Testis (tissue), 3 donors: ENCODE measurements around the gene DEAF1. TPM values are rescaled to one million over a fixed set of nuclear protein-coding genes. Genes with fewer than 3 reads are reported as not detected.

Source experiments
- DNase-seq: peaks from one replicate; pipeline ENCODE4 v3.0.0-alpha.2; 2019
- H3K27ac ChIP-seq, 2 donors: fragments of 200-600 bp; sonication (generic); one replicate each; pipeline ENCODE4 v1.5.1; 2019
- H3K27me3 ChIP-seq: fragments of 200-600 bp; sonication (generic); one replicate; pipeline ENCODE4 v1.5.1; 2019
- H3K36me3 ChIP-seq: fragments of 200-600 bp; sonication (generic); one replicate; pipeline ENCODE4 v1.5.1; 2017; ENCODE audit warnings: low read depth; ENCODE audit errors: missing control alignments
- H3K4me1 ChIP-seq: fragments of 200-600 bp; sonication (generic); one replicate; pipeline ENCODE4 v1.5.1; 2019
- H3K4me3 ChIP-seq, 2 donors: fragments of 200-600 bp; sonication (generic); one replicate each; pipeline ENCODE4 v1.5.1; 2017 to 2019
- H3K9me3 ChIP-seq: fragments of 200-600 bp; sonication (generic); one replicate; pipeline ENCODE4 v1.5.1; 2017
- CTCF ChIP-seq, 3 experiments: fragments of 450-650 bp in 2 of 3; fragments of 200-600 bp in 1 of 3; sonication (generic) in 1 of 3; IDR thresholded peaks; one replicate each; pipeline ENCODE4 v1.5.1; 2016 to 2019; ENCODE audit warnings: antibody characterized with exemption in 3 of 3, mild to moderate bottlenecking in 2 of 3, moderate library complexity in 1 of 3
- POLR2A ChIP-seq: fragments of 450-650 bp; IDR thresholded peaks from one replicate; pipeline ENCODE4 v1.6.1; 2017; ENCODE audit warnings: antibody characterized with exemption, mild to moderate bottlenecking, moderate library complexity
- WGBS, 2 donors: methylation state at CpG; one replicate each; pipeline ENCODE4 v1.1.5; 2018; 5-methylcytosine and 5-hydroxymethylcytosine counted together
- intact Hi-C: fragments of 100-400 bp; cut with DNase I; formaldehyde crosslinking; loops from one replicate; pipeline ENCODE4 v1.15.1; 2023; ENCODE audit warnings: low total_unique reads
- polyA plus RNA-seq: library from polyadenylated mRNA; stranded (reverse); fragments of 350-450 nt; fragmentation: Illumina TruSeq; extraction: RNeasy Lipid Tissue Mini Kit (QIAGEN cat#74804); gene quantifications from one replicate; pipeline ENCODE4 v1.2.3, GENCODE V29; 2014; ENCODE audit warnings: low read depth, low replicate concordance; ENCODE audit not compliant: insufficient read depth
- total RNA-seq, 2 donors: library from RNA; depleted of rRNA; stranded (reverse); fragments of >200 nt; gene quantifications; one replicate each; pipeline ENCODE4 v1.2.3, GENCODE V29; 2016

The DEAF1 gene
- total and polyA plus RNA-seq, 3 donors from 2014 or later: 47.9 to 116 (median 82.5) TPM

- Histone ChIP-seq H3K4me3 (peak within 1 kb of the TSS; percentile 92 to 98), H3K4me1 (peaks cover 38% of the 10 kb centered on the region)
- intact Hi-C loops: no loop called here
Measured at GRCh38 chr11:695538-696248, 671 bp upstream of the DEAF1 start, which contains the start of gene TMEM80. Gene TMEM80 (plus strand): TSS chr11:695816. CDS start chr11:695828, 12 bp downstream.

GRCh38 chr11:695288-695537, 191 bp upstream of the DEAF1 start:
- WGBS, 2 donors: 0% methylated on average over 15 to 16 of the region's 25 CpGs
- TF ChIP-seq CTCF (IDR thresholded peaks at IDR 0.05) (no peak), POLR2A (no peak)
- peaks cover 42% of the 10 kb centered on the region for H3K4me1 ChIP-seq
- intact Hi-C loops: no loop called here
- no peaks in the 10 kb centered on the region for H3K36me3 ChIP-seq
- DNase-seq: no peak
- peak overlapping the region; percentile 92 to 98 for H3K4me3 ChIP-seq
- no peaks in the 10 kb centered on the region for H3K27me3 ChIP-seq
- H3K27ac ChIP-seq: peak overlapping the region; percentile 99 to 100
- H3K9me3 ChIP-seq: no peaks in the 10 kb centered on the region

More at GRCh38 chr11:695538-696248, 671 bp upstream of the DEAF1 start, which contains the start of gene TMEM80:
- Histone ChIP-seq H3K36me3 (no peaks in the 10 kb centered on the region), H3K27me3 (no peaks in the 10 kb centered on the region), H3K27ac (peak within 1 kb of the TSS; percentile 99 to 100), H3K9me3 (no peaks in the 10 kb centered on the region)
- peak; percentile 99 for DNase-seq
- 0% methylated on average over 6 to 100 of the region's 101 CpGs for WGBS, 2 donors
- TF ChIP-seq CTCF (IDR thresholded peaks at IDR 0.05) (no peak), POLR2A (no peak)

- H3K4me1 ChIP-seq: peaks cover 42% of the 10 kb centered on the region
- H3K27ac ChIP-seq: peak overlapping the region; percentile 99 to 100
- TF ChIP-seq CTCF (IDR thresholded peaks at IDR 0.05) (no peak), POLR2A (no peak)
- H3K36me3 ChIP-seq: no peaks in the 10 kb centered on the region
- no peaks in the 10 kb centered on the region for H3K27me3 ChIP-seq
- no peak for DNase-seq
- WGBS, 2 donors: 37 to 48% methylated on average over 15 of the region's 15 CpGs
- H3K4me3 ChIP-seq: peak overlapping the region; percentile 41 to 98
- no peaks in the 10 kb centered on the region for H3K9me3 ChIP-seq
- intact Hi-C loops: no loop called here
Measured at GRCh38 chr11:693887-694562, 997 bp downstream of the DEAF1 start.

GRCh38 chr11:693415-693831, 1.6 kb downstream of the DEAF1 start:
- peak overlapping the region in 1 of 2 donors; percentile 41 for H3K4me3 ChIP-seq
- H3K9me3 ChIP-seq: no peaks in the 10 kb centered on the region
- H3K27me3 ChIP-seq: no peaks in the 10 kb centered on the region
- peak; percentile 30 for DNase-seq
- H3K4me1 ChIP-seq: peaks cover 40% of the 10 kb centered on the region
- peak overlapping the region; percentile 99 to 100 for H3K27ac ChIP-seq
- WGBS, 2 donors: 33 to 40% methylated on average over 11 to 13 of the region's 13 CpGs
- TF ChIP-seq CTCF (IDR thresholded peaks at IDR 0.05): no peak
- no peak for TF ChIP-seq POLR2A
- H3K36me3 ChIP-seq: no peaks in the 10 kb centered on the region
- intact Hi-C loops: no loop called here
